Epithelial cell of proximal tubule (primary cell): ENCODE results near the gene TTK. TPM values are rescaled to one million over a fixed set of nuclear protein-coding genes. Genes with fewer than 3 reads are reported as not detected.
"Not testable (repeated sequence)": the region's sequence is repeated elsewhere in the genome, so short reads cannot be mapped to it uniquely, and the experiment has no call there.

ENCODE experiments used
- DNase-seq: peaks from one replicate; pipeline ENCODE4 v3.0.0-alpha.2; 2011; ENCODE audit warnings: low read depth
- H3K4me3 ChIP-seq: 2 replicates; pipeline ENCODE4 v1.5.1; 2011; ENCODE audit warnings: low read depth, mild to moderate bottlenecking, low read length
- CTCF ChIP-seq: conservative IDR thresholded peaks from 2 replicates; pipeline ENCODE4 v1.5.1; 2012; ENCODE audit warnings: low read depth, mild to moderate bottlenecking, low read length
- total RNA-seq: library from RNA; depleted of rRNA; stranded (reverse); fragments of >200 nt; gene quantifications from 2 replicates; pipeline ENCODE4 v1.2.3, GENCODE V29; 2015

TTK gene
- total RNA-seq, 1 donor from 2014 or later: 44.7 TPM

- no peak for TF ChIP-seq CTCF
- H3K4me3 ChIP-seq: no peak overlapping the region
- no peak for DNase-seq
Measured at GRCh38 chr6:80021131-80021530, 16.7 kb downstream of the TTK start.

GRCh38 chr6:80021591-80021990 lies 17.1 kb downstream of the TTK start:
- DNase-seq: no peak
- H3K4me3 ChIP-seq: no peak overlapping the region
- TF ChIP-seq CTCF: no peak

- DNase-seq: no peak
- no peak overlapping the region for H3K4me3 ChIP-seq
- TF ChIP-seq CTCF: no peak
Measured at GRCh38 chr6:80022803-80023202, 18.4 kb downstream of the TTK start.

- no peak for DNase-seq
- no peak overlapping the region for H3K4me3 ChIP-seq
- TF ChIP-seq CTCF: no peak
Measured at GRCh38 chr6:80028589-80028988, 24.1 kb downstream of the TTK start.

GRCh38 chr6:80029470-80029869 lies 25.0 kb downstream of the TTK start:
- DNase-seq: no peak
- no peak overlapping the region for H3K4me3 ChIP-seq
- no peak for TF ChIP-seq CTCF

GRCh38 chr6:80048220-80048619 lies 43.8 kb downstream of the TTK start:
- not testable (repeated sequence) for DNase-seq, H3K4me3 ChIP-seq

GRCh38 chr6:80060774-80061173 lies 56.3 kb downstream of the TTK start:
- no peak overlapping the region for H3K4me3 ChIP-seq
- TF ChIP-seq CTCF: no peak
- no peak for DNase-seq

GRCh38 chr6:80068146-80068545 lies 63.7 kb downstream of the TTK start:
- not testable (repeated sequence) for H3K4me3 ChIP-seq, DNase-seq

GRCh38 chr6:80070431-80070830 lies 66.0 kb downstream of the TTK start:
- H3K4me3 ChIP-seq, DNase-seq: not testable (repeated sequence)
